ENCODE data around the gene GRPEL1. TPM values are rescaled to one million over a fixed set of nuclear protein-coding genes. Genes with fewer than 3 reads are reported as not detected.

Gene GRPEL1
- total and polyA plus RNA-seq, 8 donors: 20.1 to 33.9 (median 28.5) TPM

DNA sequence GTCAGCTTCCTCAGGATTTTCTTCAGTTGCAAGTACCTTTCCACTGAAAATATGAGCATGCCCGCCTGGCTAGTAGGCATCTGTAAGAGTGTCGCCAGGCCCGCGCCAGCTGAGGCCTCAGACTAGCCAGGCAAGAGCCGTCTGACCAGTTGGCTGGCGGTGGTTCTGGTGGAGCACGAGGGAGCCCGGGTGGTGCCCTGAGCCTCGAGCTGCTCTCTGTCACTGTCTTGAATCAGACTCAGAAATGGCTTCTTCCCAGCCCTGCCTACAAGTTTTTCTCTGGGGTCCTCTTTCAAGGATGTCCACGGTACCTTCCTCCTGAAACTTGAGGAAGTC, 11.9 kb downstream of the GRPEL1 start:
- peak in 1 of 4 donors; percentile 48 for DNase-seq
- H3K27ac ChIP-seq: no peak overlapping the region
- H3K4me3 ChIP-seq: no peak overlapping the region
- no peaks in the 10 kb centered on the region for H3K9me3 ChIP-seq
- ATAC-seq: no peak
- H3K27me3 ChIP-seq: no peaks in the 10 kb centered on the region
- peaks cover 6 to 65% of the 10 kb centered on the region in 2 donors for H3K4me1 ChIP-seq
- H3K36me3 ChIP-seq: peaks cover 0 to 73% of the 10 kb centered on the region in 2 donors
- TF ChIP-seq, protein P1, sequence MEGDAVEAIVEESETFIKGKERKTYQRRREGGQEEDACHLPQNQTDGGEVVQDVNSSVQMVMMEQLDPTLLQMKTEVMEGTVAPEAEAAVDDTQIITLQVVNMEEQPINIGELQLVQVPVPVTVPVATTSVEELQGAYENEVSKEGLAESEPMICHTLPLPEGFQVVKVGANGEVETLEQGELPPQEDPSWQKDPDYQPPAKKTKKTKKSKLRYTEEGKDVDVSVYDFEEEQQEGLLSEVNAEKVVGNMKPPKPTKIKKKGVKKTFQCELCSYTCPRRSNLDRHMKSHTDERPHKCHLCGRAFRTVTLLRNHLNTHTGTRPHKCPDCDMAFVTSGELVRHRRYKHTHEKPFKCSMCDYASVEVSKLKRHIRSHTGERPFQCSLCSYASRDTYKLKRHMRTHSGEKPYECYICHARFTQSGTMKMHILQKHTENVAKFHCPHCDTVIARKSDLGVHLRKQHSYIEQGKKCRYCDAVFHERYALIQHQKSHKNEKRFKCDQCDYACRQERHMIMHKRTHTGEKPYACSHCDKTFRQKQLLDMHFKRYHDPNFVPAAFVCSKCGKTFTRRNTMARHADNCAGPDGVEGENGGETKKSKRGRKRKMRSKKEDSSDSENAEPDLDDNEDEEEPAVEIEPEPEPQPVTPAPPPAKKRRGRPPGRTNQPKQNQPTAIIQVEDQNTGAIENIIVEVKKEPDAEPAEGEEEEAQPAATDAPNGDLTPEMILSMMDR (IDR thresholded peaks at IDR 0.05): no peak
- intact Hi-C loops (cut with DNase I): no loop called here

- Histone ChIP-seq H3K4me3 (no peak overlapping the region), H3K36me3 (peaks cover 0 to 73% of the 10 kb centered on the region in 2 donors), H3K9me3 (no peaks in the 10 kb centered on the region), H3K27ac (no peak overlapping the region), H3K27me3 (no peaks in the 10 kb centered on the region), H3K4me1 (peaks cover 6 to 62% of the 10 kb centered on the region in 2 donors)
- intact Hi-C loops (cut with DNase I): no loop called here
- no peak for ATAC-seq
- peak in 1 of 4 donors; percentile 58 for DNase-seq
- TF ChIP-seq, protein P1 (IDR thresholded peaks at IDR 0.05): no peak
Measured at GRCh38 chr4:7055111-7055989, 12.5 kb downstream of the GRPEL1 start.

- Histone ChIP-seq H3K4me3 (no peak overlapping the region), H3K36me3 (peaks cover 0 to 66% of the 10 kb centered on the region in 2 donors), H3K27me3 (no peaks in the 10 kb centered on the region), H3K4me1 (peaks cover 6 to 55% of the 10 kb centered on the region in 2 donors), H3K9me3 (no peaks in the 10 kb centered on the region), H3K27ac (no peak overlapping the region)
- TF ChIP-seq, protein P1 (IDR thresholded peaks at IDR 0.05): no peak
- ATAC-seq (no peak), DNase-seq (peak in 1 of 4 donors; percentile 61)
- intact Hi-C loops (cut with DNase I): no loop called here
Measured at GRCh38 chr4:7054106-7054880, 13.6 kb downstream of the GRPEL1 start.

DNA sequence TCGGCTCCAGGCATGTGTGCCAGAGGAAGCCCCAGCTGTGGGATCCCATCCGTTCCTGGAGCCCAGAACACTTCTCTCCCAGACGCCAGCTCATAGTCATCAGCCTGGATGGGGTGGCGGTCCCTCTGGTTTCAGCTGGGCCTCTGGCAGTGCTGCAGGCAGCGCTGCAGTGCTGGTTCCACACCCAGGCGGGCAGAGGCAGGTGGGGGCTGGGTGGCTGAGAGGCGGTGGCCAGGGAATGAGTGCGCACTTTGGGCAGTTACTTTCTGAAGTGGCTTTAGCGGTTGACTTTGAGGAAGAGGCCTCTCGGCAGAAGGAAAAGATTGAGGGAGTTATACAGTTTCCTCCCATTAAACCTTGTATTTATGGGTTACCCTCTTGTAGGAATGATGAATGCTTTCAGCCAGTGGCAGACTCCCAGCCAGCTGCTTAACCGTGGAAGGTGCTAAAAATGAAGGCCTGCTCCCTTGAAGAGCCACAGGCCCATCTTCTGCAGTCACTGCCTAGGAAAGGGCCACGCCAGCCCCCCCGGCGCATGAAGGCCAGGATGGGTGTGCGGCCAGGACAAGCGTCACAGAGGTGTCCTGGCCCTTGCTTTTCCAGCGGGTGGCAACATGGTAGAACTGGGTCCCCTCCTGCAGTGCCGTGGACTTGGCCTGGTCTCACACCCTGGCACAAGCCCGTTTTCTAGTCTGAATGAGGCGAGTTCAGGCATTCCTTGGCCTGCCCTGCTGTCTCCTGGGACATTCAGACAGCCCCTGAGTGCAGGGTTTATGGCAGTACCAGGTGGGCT, 14.7 kb downstream of the GRPEL1 start:
- no peaks in the 10 kb centered on the region for H3K9me3 ChIP-seq
- intact Hi-C loops (cut with DNase I): no loop called here
- H3K27ac ChIP-seq: peak overlapping the region in 1 of 2 donors; percentile 80
- peaks cover 6 to 45% of the 10 kb centered on the region in 2 donors for H3K4me1 ChIP-seq
- no peaks in the 10 kb centered on the region for H3K27me3 ChIP-seq
- TF ChIP-seq, protein P1 (IDR thresholded peaks at IDR 0.05): no peak
- peak; percentile 98 for ATAC-seq
- peaks cover 0 to 61% of the 10 kb centered on the region in 2 donors for H3K36me3 ChIP-seq
- DNase-seq: peak; percentile 10 to 96 (median 74)
- no peak overlapping the region for H3K4me3 ChIP-seq
